IPS-NIHi7 (cell line): ENCODE data around the gene LRRC75B.
A peak's percentile ranks its signal among the peaks of the same experiment; 100 is the strongest.

Experiments
- DNase-seq: peaks from one replicate; pipeline ENCODE4 v3.0.0; 2012; ENCODE audit warnings: mixed read lengths; ENCODE audit errors: extremely low spot score

LRRC75B gene

GRCh38 chr22:24587251-24587650, 5.6 kb downstream of the LRRC75B start:
- DNase-seq: no peak

DNA sequence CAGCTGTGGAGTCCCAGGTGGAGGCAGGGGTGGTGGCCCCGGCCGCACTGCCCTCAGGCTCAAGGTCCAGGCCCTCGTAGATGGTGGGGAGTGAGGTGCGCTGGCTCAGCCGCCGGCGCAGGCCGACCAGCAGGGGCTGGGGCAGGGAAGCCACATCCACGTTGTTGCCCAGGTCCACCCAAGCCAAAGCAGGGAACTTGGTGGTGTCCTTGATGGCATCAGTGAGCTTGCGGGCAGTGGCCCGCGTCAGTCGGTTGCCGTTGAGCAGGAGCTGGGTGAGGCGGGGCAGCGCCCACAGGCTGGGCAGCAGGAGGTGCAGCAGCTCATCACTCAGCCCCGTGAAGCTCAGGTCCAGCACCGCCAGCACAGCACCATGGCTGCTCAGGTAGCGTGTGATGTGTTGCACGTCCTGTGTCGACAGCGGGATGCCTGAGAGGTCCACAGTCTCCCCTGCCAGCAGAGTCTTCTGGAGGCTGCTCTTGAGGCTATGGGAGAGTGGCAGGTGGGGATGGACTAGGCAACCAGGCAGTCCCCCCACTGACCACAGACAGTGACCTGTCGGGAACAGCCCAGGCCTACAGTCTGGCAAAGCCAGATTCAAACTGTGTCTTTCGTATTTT, 6.8 kb downstream of the LRRC75B start:
- no peak for DNase-seq

GRCh38 chr22:24585461-24585860, 7.4 kb downstream of the LRRC75B start:
- DNase-seq: no peak

GRCh38 chr22:24584871-24585411, 7.9 kb downstream of the LRRC75B start:
- no peak for DNase-seq

- DNase-seq: no peak
Observed at GRCh38 chr22:24584166-24584790, 8.6 kb downstream of the LRRC75B start.

GRCh38 chr22:24583221-24584165, 9.4 kb downstream of the LRRC75B start:
- no peak for DNase-seq

- DNase-seq: no peak
Observed at GRCh38 chr22:24582056-24582814, 10.6 kb downstream of the LRRC75B start.

DNA sequence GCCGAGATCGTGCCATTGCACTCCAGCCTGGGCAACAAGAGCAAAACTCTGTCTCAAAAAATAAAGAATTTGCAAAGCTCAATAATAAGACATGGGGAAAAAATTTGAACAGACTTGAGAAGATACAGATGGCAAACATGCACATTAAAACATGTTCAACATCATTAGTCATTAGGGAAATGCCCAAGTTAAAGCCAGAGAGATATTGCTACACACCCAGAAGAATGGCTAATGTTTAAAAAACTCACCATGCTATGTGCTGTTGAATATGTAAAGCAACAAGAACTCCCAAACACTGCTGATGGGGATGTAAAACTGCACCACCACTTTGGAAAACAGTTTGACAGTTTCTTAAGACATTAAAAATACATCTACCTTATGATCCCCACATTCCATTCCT, 12.6 kb downstream of the LRRC75B start:
- DNase-seq: no peak

GRCh38 chr22:24579258-24579601, 13.6 kb downstream of the LRRC75B start:
- no peak for DNase-seq

- DNase-seq: no peak
Observed at GRCh38 chr22:24578355-24579257, 14.3 kb downstream of the LRRC75B start.

DNA sequence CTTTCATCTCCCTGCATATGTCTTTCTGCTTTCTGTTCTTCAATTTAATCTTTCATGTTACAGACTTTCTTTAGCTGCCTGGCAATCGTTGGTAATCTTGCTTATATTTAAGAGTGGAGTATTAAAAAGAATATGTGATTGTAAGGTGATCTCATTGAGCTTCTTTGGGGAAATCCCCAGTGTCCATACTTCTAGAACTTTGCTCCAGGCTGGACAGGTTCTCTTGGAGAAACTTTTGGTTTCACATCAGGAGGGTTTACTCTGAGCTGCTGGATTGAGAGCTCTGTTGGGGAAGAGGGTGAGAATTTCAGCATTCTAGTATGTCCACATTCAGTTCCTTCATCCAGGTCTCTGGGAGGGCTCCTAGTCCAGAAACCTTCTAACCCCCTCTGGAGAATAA, 16.1 kb downstream of the LRRC75B start:
- no peak for DNase-seq

GRCh38 chr22:24571266-24571665, 21.6 kb downstream of the LRRC75B start:
- DNase-seq: no peak

DNA sequence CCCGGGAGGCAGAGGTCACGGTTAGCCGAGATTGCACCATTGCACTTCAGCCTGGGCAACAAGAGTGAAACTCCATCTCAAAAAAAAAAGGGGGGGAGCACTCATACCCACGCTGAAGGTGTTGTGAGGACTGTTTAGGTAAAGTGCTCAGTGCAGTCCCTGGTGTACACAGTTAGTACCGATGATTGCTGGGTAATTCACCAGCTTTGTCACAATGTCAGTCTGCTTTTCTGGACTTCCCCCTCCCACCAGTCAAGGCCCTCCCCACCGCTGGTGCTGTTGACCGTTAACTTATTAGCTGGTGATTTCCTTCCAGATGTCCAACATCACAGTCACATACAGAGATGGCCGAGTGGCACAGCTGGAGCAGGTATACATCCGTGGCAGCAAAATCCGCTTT, 25.2 kb downstream of the LRRC75B start:
- DNase-seq: no peak

- no peak for DNase-seq
Observed at GRCh38 chr22:24566899-24567511, 25.9 kb downstream of the LRRC75B start.

GRCh38 chr22:24565077-24565476, 27.8 kb downstream of the LRRC75B start:
- no peak for DNase-seq

DNA sequence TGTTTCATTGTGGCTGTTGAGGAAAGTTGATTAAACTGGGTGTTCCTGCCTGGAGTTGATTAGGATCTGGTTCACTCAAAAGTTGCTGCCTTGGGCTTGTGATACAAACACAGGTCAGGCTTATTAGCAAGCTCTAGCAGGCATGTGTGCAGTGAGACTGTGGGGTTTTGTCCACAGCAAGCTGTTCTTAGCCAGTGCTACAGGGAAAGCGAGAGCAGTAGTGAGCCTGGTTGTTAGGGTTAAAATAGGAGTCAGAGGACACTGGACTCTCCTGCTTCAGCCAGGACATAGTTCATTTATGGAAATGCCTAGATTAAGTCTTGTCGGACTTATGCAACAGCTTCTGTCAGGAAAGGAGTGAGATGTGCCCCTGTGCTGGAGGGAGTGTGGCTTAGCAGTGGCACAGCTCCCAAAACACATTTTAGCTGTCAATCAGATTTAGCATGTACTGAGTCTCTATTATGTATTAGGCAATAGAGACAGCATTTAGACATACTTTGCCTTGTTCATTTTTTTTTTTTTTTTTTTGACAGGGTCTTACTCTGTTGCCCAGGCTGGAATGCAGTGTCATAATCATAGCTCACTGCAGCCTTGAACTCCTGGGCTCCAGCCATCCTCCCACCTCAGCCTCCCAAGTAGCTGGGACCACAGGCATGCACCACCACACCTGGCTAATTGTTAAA, 28.4 kb downstream of the LRRC75B start:
- DNase-seq: no peak

GRCh38 chr22:24563246-24563645, 29.6 kb downstream of the LRRC75B start:
- no peak for DNase-seq

DNA sequence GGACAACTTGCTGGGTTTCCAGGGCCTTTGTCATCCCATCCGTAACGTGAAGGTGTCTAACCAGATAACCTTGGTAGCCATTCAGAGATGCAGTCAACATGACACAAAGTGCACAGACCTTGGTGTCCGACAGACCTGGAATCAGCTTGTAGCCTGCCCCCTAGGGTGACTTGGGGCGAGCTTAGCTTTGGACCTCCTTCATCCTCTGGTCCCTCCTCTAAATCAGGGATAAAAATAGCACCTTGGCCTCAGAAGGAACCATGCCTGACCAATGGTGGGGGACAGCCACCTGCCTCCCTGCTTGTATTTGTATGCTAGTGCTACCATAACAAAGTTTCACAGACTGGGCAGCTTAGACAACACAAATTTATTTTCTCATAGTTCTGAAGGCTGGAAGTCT, 33.4 kb downstream of the LRRC75B start:
- no peak for DNase-seq

DNA sequence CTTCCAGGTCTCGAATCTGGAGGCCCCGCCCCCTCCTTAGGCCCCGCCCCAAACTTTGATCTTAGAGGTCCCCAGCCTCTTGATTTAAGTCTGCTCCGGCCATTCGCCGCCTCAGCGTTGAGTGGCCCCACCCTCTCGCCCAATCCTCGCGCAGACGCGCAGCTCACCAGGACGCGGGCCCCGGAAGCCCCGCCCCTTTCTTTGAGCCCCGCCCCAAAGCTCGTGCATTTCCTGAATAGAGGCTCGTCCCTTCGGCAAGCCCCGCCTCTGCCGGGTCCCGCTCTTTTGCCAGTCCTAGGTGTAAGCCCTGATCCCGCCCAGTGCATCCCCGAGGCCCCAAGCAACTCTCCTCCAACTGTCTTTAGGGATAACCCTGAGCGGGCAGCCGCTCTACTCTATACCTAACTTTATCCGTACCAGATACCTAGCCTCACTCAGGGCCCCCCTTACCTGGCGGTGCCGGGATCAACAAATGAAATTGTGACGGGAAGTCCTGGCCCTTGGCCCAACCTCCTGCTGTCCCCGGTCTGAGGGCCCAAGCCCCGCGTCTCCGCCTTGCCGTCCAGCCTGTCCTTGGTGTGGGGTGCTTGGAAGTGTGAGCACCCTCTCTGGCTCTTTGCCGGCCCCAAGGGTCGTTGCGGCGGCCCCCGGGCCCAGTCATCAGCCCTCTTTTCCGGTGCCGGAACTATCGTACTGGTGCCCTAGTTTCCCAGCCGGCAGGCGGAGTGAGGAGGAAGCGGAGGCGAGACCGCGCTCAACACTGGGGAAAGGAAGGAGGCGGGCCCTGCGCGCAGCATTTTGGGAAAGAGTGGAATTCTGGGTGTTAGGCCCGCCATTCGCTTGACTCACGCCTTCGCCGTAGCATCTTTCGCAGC, 37.5 kb downstream of the LRRC75B start, which contains the start of gene SNRPD3:
Gene SNRPD3 (plus strand): TSS at position 835 of the 875 bp plus-strand sequence. CDS start 1,676 bp downstream, outside the sequence.
- peak; percentile 100 for DNase-seq
